ENCODE measurements around the gene DOCK1.

Gene DOCK1

DNA sequence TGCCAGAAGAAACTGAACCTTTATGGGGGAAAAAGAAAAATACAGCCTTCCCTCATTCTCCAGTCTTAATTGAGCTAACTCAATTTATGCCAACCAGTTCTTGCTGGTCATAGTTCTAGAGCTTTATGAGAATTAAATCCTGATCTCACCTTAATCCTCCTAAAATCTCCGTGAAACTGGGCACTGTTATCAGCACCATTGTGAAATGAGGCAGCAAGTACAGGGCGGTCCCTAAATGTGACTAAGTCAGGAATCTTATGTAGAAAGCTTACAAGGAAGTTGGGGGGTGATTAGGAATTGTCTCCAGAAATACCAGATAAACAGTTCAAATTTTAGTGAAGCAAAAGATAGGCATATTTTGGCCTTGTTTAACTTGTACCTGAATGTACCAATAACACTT, 301.9 kb downstream of the DOCK1 start:
- TF ChIP-seq, protein P1, sequence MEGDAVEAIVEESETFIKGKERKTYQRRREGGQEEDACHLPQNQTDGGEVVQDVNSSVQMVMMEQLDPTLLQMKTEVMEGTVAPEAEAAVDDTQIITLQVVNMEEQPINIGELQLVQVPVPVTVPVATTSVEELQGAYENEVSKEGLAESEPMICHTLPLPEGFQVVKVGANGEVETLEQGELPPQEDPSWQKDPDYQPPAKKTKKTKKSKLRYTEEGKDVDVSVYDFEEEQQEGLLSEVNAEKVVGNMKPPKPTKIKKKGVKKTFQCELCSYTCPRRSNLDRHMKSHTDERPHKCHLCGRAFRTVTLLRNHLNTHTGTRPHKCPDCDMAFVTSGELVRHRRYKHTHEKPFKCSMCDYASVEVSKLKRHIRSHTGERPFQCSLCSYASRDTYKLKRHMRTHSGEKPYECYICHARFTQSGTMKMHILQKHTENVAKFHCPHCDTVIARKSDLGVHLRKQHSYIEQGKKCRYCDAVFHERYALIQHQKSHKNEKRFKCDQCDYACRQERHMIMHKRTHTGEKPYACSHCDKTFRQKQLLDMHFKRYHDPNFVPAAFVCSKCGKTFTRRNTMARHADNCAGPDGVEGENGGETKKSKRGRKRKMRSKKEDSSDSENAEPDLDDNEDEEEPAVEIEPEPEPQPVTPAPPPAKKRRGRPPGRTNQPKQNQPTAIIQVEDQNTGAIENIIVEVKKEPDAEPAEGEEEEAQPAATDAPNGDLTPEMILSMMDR (IDR thresholded peaks at IDR 0.05; ENCODE audit: extremely low read depth, missing control alignments): no peak

GRCh38 chr10:127210936-127211466, 305.8 kb downstream of the DOCK1 start:
- TF ChIP-seq, protein P1 (IDR thresholded peaks at IDR 0.05; ENCODE audit: extremely low read depth, missing control alignments): no peak
- DNase-seq (ENCODE audit: low spot score): no peak

More for the DNA sequence above, 301.9 kb downstream of the DOCK1 start:
- DNase-seq (ENCODE audit: low spot score): no peak

DNA sequence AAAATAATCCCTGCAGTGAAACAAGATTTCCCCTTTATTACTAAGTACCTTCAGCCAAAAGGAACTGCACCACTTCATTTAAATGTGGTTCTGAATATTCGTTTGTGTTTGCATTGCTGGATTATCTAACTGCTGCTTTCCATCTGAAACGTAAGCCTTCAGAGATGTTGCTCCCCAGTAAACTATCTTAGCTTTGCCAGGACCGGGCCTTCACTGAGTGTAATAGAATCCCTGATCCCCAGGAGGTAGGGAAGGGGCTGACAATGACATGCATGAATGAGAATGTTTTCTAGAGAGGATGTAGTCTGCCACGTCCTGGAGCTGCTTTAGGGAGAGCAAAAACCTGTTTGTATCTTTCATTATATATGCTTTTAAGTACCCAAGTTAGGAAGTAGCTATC, 310.6 kb downstream of the DOCK1 start:
- DNase-seq (ENCODE audit: low spot score): no peak
- TF ChIP-seq, protein P1 (IDR thresholded peaks at IDR 0.05; ENCODE audit: extremely low read depth, missing control alignments): no peak

- no peak for DNase-seq (ENCODE audit: low spot score)
- TF ChIP-seq, protein P1 (IDR thresholded peaks at IDR 0.05; ENCODE audit: extremely low read depth, missing control alignments): no peak
Observed at GRCh38 chr10:127216274-127216673, 311.0 kb downstream of the DOCK1 start.

DNA sequence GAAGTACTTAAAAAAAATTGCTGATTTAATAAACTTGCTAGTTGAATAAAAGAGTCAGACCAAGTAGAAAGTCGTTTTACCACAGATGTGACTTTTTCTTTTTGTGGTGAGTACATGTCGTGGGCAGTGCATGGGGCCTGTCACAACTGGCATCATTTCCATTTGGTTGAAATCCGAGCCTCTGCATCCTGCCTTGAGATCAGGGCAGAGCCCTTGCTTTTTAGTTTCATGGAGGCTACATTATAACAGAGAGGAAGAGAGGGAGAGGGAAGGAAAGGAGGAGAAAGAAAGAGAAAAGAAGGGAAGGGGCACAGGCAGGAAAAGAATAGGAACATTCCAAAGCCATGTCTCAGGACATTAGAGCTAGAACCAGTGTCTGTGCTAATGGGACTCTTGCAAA, 311.6 kb downstream of the DOCK1 start:
- no peak for DNase-seq (ENCODE audit: low spot score)
- TF ChIP-seq, protein P1 (IDR thresholded peaks at IDR 0.05; ENCODE audit: extremely low read depth, missing control alignments): no peak

- no peak for DNase-seq (ENCODE audit: low spot score)
- TF ChIP-seq, protein P1 (IDR thresholded peaks at IDR 0.05; ENCODE audit: extremely low read depth, missing control alignments): no peak
Observed at GRCh38 chr10:127218658-127219057, 313.4 kb downstream of the DOCK1 start.

GRCh38 chr10:127221281-127221680, 316.1 kb downstream of the DOCK1 start:
- TF ChIP-seq, protein P1 (IDR thresholded peaks at IDR 0.05; ENCODE audit: extremely low read depth, missing control alignments): no peak

More at GRCh38 chr10:127221281-127221680, 316.1 kb downstream of the DOCK1 start:
- DNase-seq (ENCODE audit: low spot score): no peak
